Vagina (tissue), 2 donors: ENCODE results near the gene FKBP1B.
"Not testable (repeated sequence)": the region's sequence is repeated elsewhere in the genome, so short reads cannot be mapped to it uniquely, and the experiment has no call there.

Experiments used
- POLR2A ChIP-seq, 2 donors: fragments of 450-650 bp; IDR thresholded peaks; one replicate each; pipeline ENCODE4 v1.6.1; 2017; ENCODE audit warnings: antibody characterized with exemption in 2 of 2, mild to moderate bottlenecking in 2 of 2, moderate library complexity in 2 of 2
- POLR2AphosphoS5 ChIP-seq, 2 donors: sonication (generic); formaldehyde crosslinking; IDR thresholded peaks; one replicate each; pipeline ENCODE4 v1.9.0; 2017; ENCODE audit warnings: antibody characterized with exemption in 2 of 2, mild to moderate bottlenecking in 2 of 2, low read depth in 1 of 2; ENCODE audit not compliant: insufficient read depth in 1 of 2
- TF ChIP-seq, protein P1 (sequence below), 3 experiments: fragments of 450-650 bp in 2 of 3; fragments of 200-600 bp in 1 of 3; sonication (generic) in 1 of 3; IDR thresholded peaks; one replicate each; pipeline ENCODE4 v1.5.1; 2017 to 2019; ENCODE audit warnings: antibody characterized with exemption in 3 of 3, mild to moderate bottlenecking in 2 of 3, moderate library complexity in 2 of 3

DNA sequence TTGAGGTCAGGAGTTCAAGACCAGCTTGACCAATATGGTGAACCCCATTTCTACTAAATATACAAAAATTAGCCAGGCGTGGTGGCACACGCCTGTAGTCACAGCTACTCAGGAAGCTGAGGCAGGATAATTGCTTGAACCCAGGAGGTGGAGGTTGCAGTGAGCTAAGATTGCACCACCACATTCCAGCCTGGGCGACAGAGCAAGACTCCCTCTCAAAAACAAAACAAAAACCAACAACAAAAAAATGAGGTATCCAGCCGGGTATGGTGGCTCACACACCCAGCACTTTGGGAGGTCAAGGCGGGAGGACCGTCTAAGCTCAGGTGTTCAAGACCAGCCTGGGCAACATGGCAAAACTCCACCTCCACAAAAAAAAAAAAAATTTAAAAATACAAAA is 34.6 kb upstream of the FKBP1B start:
- TF ChIP-seq, protein P1, sequence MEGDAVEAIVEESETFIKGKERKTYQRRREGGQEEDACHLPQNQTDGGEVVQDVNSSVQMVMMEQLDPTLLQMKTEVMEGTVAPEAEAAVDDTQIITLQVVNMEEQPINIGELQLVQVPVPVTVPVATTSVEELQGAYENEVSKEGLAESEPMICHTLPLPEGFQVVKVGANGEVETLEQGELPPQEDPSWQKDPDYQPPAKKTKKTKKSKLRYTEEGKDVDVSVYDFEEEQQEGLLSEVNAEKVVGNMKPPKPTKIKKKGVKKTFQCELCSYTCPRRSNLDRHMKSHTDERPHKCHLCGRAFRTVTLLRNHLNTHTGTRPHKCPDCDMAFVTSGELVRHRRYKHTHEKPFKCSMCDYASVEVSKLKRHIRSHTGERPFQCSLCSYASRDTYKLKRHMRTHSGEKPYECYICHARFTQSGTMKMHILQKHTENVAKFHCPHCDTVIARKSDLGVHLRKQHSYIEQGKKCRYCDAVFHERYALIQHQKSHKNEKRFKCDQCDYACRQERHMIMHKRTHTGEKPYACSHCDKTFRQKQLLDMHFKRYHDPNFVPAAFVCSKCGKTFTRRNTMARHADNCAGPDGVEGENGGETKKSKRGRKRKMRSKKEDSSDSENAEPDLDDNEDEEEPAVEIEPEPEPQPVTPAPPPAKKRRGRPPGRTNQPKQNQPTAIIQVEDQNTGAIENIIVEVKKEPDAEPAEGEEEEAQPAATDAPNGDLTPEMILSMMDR (IDR thresholded peaks at IDR 0.05): not testable (repeated sequence)
- not testable (repeated sequence) for TF ChIP-seq POLR2A (IDR thresholded peaks at IDR 0.05); POLR2AphosphoS5 (IDR thresholded peaks at IDR 0.05; ENCODE audit: insufficient read depth in 1 of 2, low read depth in 1 of 2)
